ENCODE results near the gene VTN. TPM values are rescaled to one million over a fixed set of nuclear protein-coding genes. Genes with fewer than 3 reads are reported as not detected.

VTN gene
- total and polyA plus RNA-seq, 2 experiments from 2014 or later, result 4.3 to 5.6 TPM

GRCh38 chr17:28320215-28321061 is 49.7 kb downstream of the VTN start:
- Histone ChIP-seq H3K27me3 (no peaks in the 10 kb centered on the region), H3K4me3 (peak overlapping the region; percentile 42), H3K9me3 (ENCODE audit: low read depth) (no peaks in the 10 kb centered on the region), H3K4me1 (ENCODE audit: low read depth) (peaks cover 13% of the 10 kb centered on the region), H3K36me3 (no peaks in the 10 kb centered on the region), H3K27ac (no peak overlapping the region)
- no peak for DNase-seq (ENCODE audit: low read depth in 1 of 2, low spot score in 1 of 2)
- TF ChIP-seq CTCF (IDR thresholded peaks at IDR 0.05; ENCODE audit: low read depth, low read length), result no peak

GRCh38 chr17:28319598-28319935 is 50.5 kb downstream of the VTN start:
- no peak for TF ChIP-seq CTCF (IDR thresholded peaks at IDR 0.05; ENCODE audit: low read depth, low read length)
- peaks cover 13% of the 10 kb centered on the region for H3K4me1 ChIP-seq (ENCODE audit: low read depth)
- peak overlapping the region; percentile 42 for H3K4me3 ChIP-seq
- H3K27ac ChIP-seq, result peak overlapping the region; percentile 71
- H3K9me3 ChIP-seq (ENCODE audit: low read depth), result no peaks in the 10 kb centered on the region
- no peaks in the 10 kb centered on the region for H3K27me3 ChIP-seq
- DNase-seq (ENCODE audit: low read depth in 1 of 2, low spot score in 1 of 2), result no peak
- H3K36me3 ChIP-seq, result no peaks in the 10 kb centered on the region

- Histone ChIP-seq H3K4me3 (peak within 1 kb of the TSS; percentile 42), H3K36me3 (no peaks in the 10 kb centered on the region), H3K4me1 (ENCODE audit: low read depth) (peaks cover 13% of the 10 kb centered on the region), H3K27me3 (no peaks in the 10 kb centered on the region), H3K9me3 (ENCODE audit: low read depth) (no peaks in the 10 kb centered on the region), H3K27ac (peak within 1 kb of the TSS; percentile 71)
- peak; percentile 0 for TF ChIP-seq CTCF (IDR thresholded peaks at IDR 0.05; ENCODE audit: low read depth, low read length)
- peak; percentile 98 for DNase-seq (ENCODE audit: low read depth in 1 of 2, low spot score in 1 of 2)
Observed at GRCh38 chr17:28318759-28319597, 51.1 kb downstream of the VTN start, which contains the start of gene TMEM97. TSS of gene TMEM97 (plus strand) at chr17:28319200. CDS start at chr17:28319240, 40 bp downstream.

DNA sequence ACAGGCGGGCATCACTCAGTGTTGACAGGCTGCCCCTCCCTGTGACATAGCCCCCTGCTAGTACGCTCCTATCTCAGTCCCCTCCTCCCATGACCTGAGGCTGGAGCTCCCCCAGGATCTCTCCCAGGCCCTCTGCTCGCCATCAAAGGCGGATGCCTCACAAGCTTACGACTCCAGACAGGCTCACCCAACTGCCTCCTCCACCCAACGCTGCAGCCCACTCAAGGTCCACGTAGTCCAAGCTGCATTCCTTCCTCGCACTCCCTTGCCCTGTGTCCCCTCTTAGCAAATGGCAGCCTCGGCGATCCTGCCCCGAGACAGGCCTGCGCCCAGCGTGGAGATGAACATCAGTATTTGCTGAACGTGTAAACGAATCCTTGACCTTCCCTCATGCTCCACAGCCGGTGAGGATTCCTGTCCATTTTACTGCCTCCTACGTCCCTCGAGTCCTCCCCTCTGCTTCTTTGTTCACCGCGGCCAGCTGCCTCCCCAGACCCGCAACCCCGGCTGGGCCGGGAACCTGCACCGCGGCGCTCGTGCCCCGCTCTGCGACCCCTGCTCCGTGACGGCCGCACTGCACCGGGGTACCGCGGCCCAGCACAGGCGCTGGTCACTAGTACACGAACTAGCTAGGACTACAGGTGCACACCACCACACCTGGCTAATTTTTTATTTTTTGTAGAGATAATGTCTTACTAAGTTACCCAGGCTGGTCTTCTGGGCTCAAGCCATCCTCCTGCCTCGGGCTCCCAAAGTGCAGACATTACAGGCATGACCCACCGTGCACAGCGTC is 51.9 kb downstream of the VTN start:
- H3K27ac ChIP-seq, result peak overlapping the region; percentile 29
- peak; percentile 10 to 22 for DNase-seq (ENCODE audit: low read depth in 1 of 2, low spot score in 1 of 2)
- peak overlapping the region; percentile 42 for H3K4me3 ChIP-seq
- H3K4me1 ChIP-seq (ENCODE audit: low read depth), result peaks cover 13% of the 10 kb centered on the region
- H3K27me3 ChIP-seq, result no peaks in the 10 kb centered on the region
- H3K9me3 ChIP-seq (ENCODE audit: low read depth), result no peaks in the 10 kb centered on the region
- H3K36me3 ChIP-seq, result no peaks in the 10 kb centered on the region
- TF ChIP-seq CTCF (IDR thresholded peaks at IDR 0.05; ENCODE audit: low read depth, low read length), result no peak

Other genes with a start within 250 kb of the VTN start
- 40.3 and 81.1 TPM in 2 replicates for gene TMEM97, start 51.1 kb downstream of the VTN start, total RNA-seq
- 65.7 and 140 TPM in 2 replicates for gene TMEM97, start 51.1 kb downstream of the VTN start, polyA plus RNA-seq
- 41.9 and 45.6 TPM in 2 replicates for gene IFT20, start 34.8 kb downstream of the VTN start, total RNA-seq
- 69.5 and 73.8 TPM in 2 replicates for gene IFT20, start 34.8 kb downstream of the VTN start, polyA plus RNA-seq
- gene TNFAIP1, start 34.5 kb downstream of the VTN start, total RNA-seq, result 35.4 and 56.5 TPM in 2 replicates
- gene TNFAIP1, start 34.5 kb downstream of the VTN start, polyA plus RNA-seq, result 30.9 and 35.7 TPM in 2 replicates
- gene POLDIP2, start 12.8 kb downstream of the VTN start, total RNA-seq, result 124 and 164 TPM in 2 replicates
- 141 and 147 TPM in 2 replicates for gene POLDIP2, start 12.8 kb downstream of the VTN start, polyA plus RNA-seq
- not detected in 2 replicates for gene SEBOX, start 5.1 kb downstream of the VTN start, total RNA-seq
- 0.44 TPM in 1 of 2 replicates, not detected in the other for gene SEBOX, start 5.1 kb downstream of the VTN start, polyA plus RNA-seq
- 11.5 and 13.4 TPM in 2 replicates for gene SARM1, start 1.4 kb upstream of the VTN start, total RNA-seq
- 5.5 and 8.9 TPM in 2 replicates for gene SARM1, start 1.4 kb upstream of the VTN start, polyA plus RNA-seq
- 10.5 and 11.6 TPM in 2 replicates for gene SLC46A1, start 35.9 kb upstream of the VTN start, total RNA-seq
- gene SLC46A1, start 35.9 kb upstream of the VTN start, polyA plus RNA-seq, result 5.6 and 8.4 TPM in 2 replicates
- gene SLC13A2, start 103.3 kb upstream of the VTN start, total RNA-seq, result not detected in 2 replicates
- not detected in 2 replicates for gene SLC13A2, start 103.3 kb upstream of the VTN start, polyA plus RNA-seq
- 0.06 and 0.18 TPM in 2 replicates for gene FOXN1, start 136.0 kb upstream of the VTN start, total RNA-seq
- not detected in 2 replicates for gene FOXN1, start 136.0 kb upstream of the VTN start, polyA plus RNA-seq
- gene UNC119, start 182.3 kb upstream of the VTN start, total RNA-seq, result 124 and 125 TPM in 2 replicates
- gene UNC119, start 182.3 kb upstream of the VTN start, polyA plus RNA-seq, result 73.3 and 101 TPM in 2 replicates
- 107 and 114 TPM in 2 replicates for gene PIGS, start 201.2 kb upstream of the VTN start, total RNA-seq
- gene PIGS, start 201.2 kb upstream of the VTN start, polyA plus RNA-seq, result 121 and 122 TPM in 2 replicates
- 183 and 334 TPM in 2 replicates for gene ALDOC, start 206.6 kb upstream of the VTN start, total RNA-seq
- gene ALDOC, start 206.6 kb upstream of the VTN start, polyA plus RNA-seq, result 112 and 177 TPM in 2 replicates
- 9.8 and 52.7 TPM in 2 replicates for gene SPAG5, start 228.7 kb upstream of the VTN start, total RNA-seq
- 27.0 and 84.6 TPM in 2 replicates for gene SPAG5, start 228.7 kb upstream of the VTN start, polyA plus RNA-seq
- gene RSKR, start 243.9 kb upstream of the VTN start, total RNA-seq, result 7.3 and 16.2 TPM in 2 replicates
- gene RSKR, start 243.9 kb upstream of the VTN start, polyA plus RNA-seq, result 2.8 and 3.5 TPM in 2 replicates